Mammary epithelial cell (primary cell): Measurements from ENCODE around the gene LDB1.

Source experiments
- EZH2 ChIP-seq: IDR thresholded peaks from 2 replicates; pipeline ENCODE4 v1.6.1; 2012; ENCODE audit warnings: low read length, inconsistent platforms, borderline replicate concordance
- TF ChIP-seq, protein P1 (sequence below), 2 donors: IDR thresholded peaks in 1 of 2; conservative IDR thresholded peaks in 1 of 2; 2 replicates each; pipeline ENCODE4 v1.5.1; 2011 to 2012; ENCODE audit warnings: inconsistent platforms in 2 of 2, low read length in 2 of 2, mild to moderate bottlenecking in 2 of 2, control low read depth in 1 of 2, low read depth in 1 of 2; ENCODE audit not compliant: insufficient read depth in 1 of 2; ENCODE audit errors: extremely low read depth in 1 of 2

GRCh38 chr10:102151774-102152544, 31.8 kb upstream of the LDB1 start, which contains the start of gene NOLC1:
- TF ChIP-seq, protein P1, sequence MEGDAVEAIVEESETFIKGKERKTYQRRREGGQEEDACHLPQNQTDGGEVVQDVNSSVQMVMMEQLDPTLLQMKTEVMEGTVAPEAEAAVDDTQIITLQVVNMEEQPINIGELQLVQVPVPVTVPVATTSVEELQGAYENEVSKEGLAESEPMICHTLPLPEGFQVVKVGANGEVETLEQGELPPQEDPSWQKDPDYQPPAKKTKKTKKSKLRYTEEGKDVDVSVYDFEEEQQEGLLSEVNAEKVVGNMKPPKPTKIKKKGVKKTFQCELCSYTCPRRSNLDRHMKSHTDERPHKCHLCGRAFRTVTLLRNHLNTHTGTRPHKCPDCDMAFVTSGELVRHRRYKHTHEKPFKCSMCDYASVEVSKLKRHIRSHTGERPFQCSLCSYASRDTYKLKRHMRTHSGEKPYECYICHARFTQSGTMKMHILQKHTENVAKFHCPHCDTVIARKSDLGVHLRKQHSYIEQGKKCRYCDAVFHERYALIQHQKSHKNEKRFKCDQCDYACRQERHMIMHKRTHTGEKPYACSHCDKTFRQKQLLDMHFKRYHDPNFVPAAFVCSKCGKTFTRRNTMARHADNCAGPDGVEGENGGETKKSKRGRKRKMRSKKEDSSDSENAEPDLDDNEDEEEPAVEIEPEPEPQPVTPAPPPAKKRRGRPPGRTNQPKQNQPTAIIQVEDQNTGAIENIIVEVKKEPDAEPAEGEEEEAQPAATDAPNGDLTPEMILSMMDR (conservative IDR thresholded peaks at IDR 0.05 in 1 of 2, IDR thresholded peaks at IDR 0.05 in 1 of 2; ENCODE audit: extremely low read depth in 1 of 2, insufficient read depth in 1 of 2, low read depth in 1 of 2, low read length in 2 of 2): no peak
- no peak for TF ChIP-seq EZH2
